Erythroblast (primary cell): Measurements from ENCODE around the gene TMEM143.

Experiments used
- GATA1 ChIP-seq: IDR thresholded peaks from 2 replicates; pipeline ENCODE4 v1.6.1; 2011; ENCODE audit warnings: low read depth, mild to moderate bottlenecking, control low read depth, low read length, moderate library complexity
- POLR2A ChIP-seq: IDR thresholded peaks from 2 replicates; pipeline ENCODE4 v1.6.1; 2011; ENCODE audit warnings: mild to moderate bottlenecking, low read length

DNA sequence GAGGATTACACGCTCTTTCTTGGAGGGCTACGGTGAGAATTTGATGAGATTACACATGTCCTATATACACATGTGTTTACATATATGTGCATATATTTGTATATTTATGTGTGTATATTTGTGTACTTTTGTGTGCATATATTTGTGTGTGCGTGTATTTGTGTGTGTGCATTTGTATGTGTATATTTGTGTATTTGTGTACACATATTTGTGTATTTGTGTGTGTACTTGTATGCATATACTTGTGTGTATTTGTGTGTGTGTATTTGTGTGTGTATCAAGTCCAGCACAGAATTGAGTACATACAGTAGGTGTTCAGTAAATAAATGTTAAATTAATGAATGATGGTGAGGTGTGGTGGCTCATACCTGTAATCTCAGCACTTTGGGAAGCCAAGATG lies 1.8 kb downstream of the TMEM143 start:
- TF ChIP-seq POLR2A, result no peak
- no peak for TF ChIP-seq GATA1
